HCT116 (cell line): ENCODE results near the gene EHD1. TPM values are rescaled to one million over a fixed set of nuclear protein-coding genes. Genes with fewer than 3 reads are reported as not detected.
A peak's percentile ranks its signal among the peaks of the same experiment; 100 is the strongest.

ENCODE experiments used
- ATAC-seq: fragments of 200-7000 bp; cut with Tn5 transposase; 2 replicates; pipeline ENCODE4 v1.9.1; 2020; ENCODE audit warnings: mild to moderate bottlenecking, moderate library complexity
- BruUV-seq: library from RNA; stranded (reverse); fragments of 400-500 nt; replicated peaks from 2 replicates; lab custom pipeline; 2021; lab: Mats Ljungman, UMichigan
- CTCF ChIA-PET: fragments of 300-600 bp; sonication (Branson Sonifier 250); formaldehyde crosslinking; loops from one replicate; lab custom pipeline; 2021; ENCODE audit warnings: antibody characterized with exemption; lab: Charles Lee
- POLR2A ChIA-PET: fragments of 300-600, 350-600 bp; sonication (Branson Sonifier 250); formaldehyde crosslinking; loops from one replicate; lab custom pipeline; 2021; ENCODE audit warnings: antibody characterized with exemption; lab: Charles Lee
- RAD21 ChIA-PET, 2 experiments: fragments of 300-600 bp; sonication (Branson Sonifier 250); formaldehyde crosslinking; loops; one replicate each; lab custom pipeline; 2023; ENCODE audit warnings: low total read pairs in 2 of 2; ENCODE audit not compliant: uncharacterized antibody in 2 of 2, unreplicated experiment in 2 of 2, low non-redundant PET in 1 of 2; lab: Charles Lee
- DNase-seq: peaks from one replicate; pipeline ENCODE4 v3.0.0-alpha.2; 2010; ENCODE audit warnings: low read depth, low spot score
- H2AFZ ChIP-seq: fragments of 200-600 bp; shearing (Covaris generic), sonication (generic); 2 replicates; pipeline ENCODE4 v1.6.1; 2017; ENCODE audit warnings: low read depth, mixed run types, mixed read lengths, antibody characterized with exemption, low read length; ENCODE audit not compliant: poor library complexity, severe bottlenecking
- H3K27ac ChIP-seq: 2 replicates; pipeline ENCODE4 v1.5.1; 2012; ENCODE audit warnings: low read depth, low read length
- H3K27me3 ChIP-seq: fragments of 200-600 bp; sonication (generic); 2 replicates; pipeline ENCODE4 v1.6.1; 2016; ENCODE audit warnings: mixed run types, low read length, mixed read lengths; ENCODE audit not compliant: insufficient read depth
- H3K36me3 ChIP-seq, 2 experiments: fragments of 200-500 bp in 1 of 2; fragments of 200-600 bp in 1 of 2; sonication (Bioruptor generic) in 1 of 2; sonication (generic) in 1 of 2; 2 replicates each; pipeline versions ENCODE4 v1.5.1 to v1.6.1; 2014 to 2016; ENCODE audit warnings: low read length in 2 of 2, inconsistent platforms in 1 of 2, mixed read lengths in 1 of 2, mixed run types in 1 of 2; ENCODE audit not compliant: insufficient read depth in 2 of 2, control insufficient read depth in 1 of 2
- H3K4me1 ChIP-seq, 2 experiments: fragments of 200-600 bp in 1 of 2; sonication (generic) in 1 of 2; 2 replicates each; pipeline versions ENCODE4 v1.5.1 to v1.6.1; 2012 to 2017; ENCODE audit warnings: low read length in 2 of 2, inconsistent platforms in 1 of 2, mild to moderate bottlenecking in 1 of 2, mixed read lengths in 1 of 2, mixed run types in 1 of 2, moderate library complexity in 1 of 2; ENCODE audit not compliant: insufficient read depth in 2 of 2, control insufficient read depth in 1 of 2
- H3K4me2 ChIP-seq: fragments of 200-600 bp; sonication (generic); 2 replicates; pipeline ENCODE4 v1.6.1; 2017; ENCODE audit warnings: mixed run types, low read length, mixed read lengths
- H3K4me3 ChIP-seq, 2 experiments: fragments of 200-600 bp in 1 of 2; sonication (generic) in 1 of 2; replicated peaks in 1 of 2; 2 replicates each; pipeline ENCODE4 v1.5.1; 2011 to 2016; ENCODE audit warnings: low read length in 2 of 2, control low read depth in 1 of 2, low read depth in 1 of 2, mild to moderate bottlenecking in 1 of 2, mixed read lengths in 1 of 2, mixed run types in 1 of 2
- H3K79me2 ChIP-seq: fragments of 200-600 bp; sonication (generic); 2 replicates; pipeline ENCODE4 v1.6.1; 2017; ENCODE audit warnings: mild to moderate bottlenecking, mixed run types, low read length, moderate library complexity, mixed read lengths; ENCODE audit not compliant: insufficient read depth
- H3K9ac ChIP-seq: fragments of 200-600 bp; sonication (generic); 2 replicates; pipeline ENCODE4 v1.6.1; 2016; ENCODE audit warnings: low read length, mixed read lengths
- H3K9me2 ChIP-seq: fragments of 200-600 bp; sonication (generic), shearing (Covaris generic); 2 replicates; pipeline ENCODE4 v1.6.1; 2017; ENCODE audit warnings: mixed run types, mild to moderate bottlenecking, moderate library complexity; ENCODE audit not compliant: insufficient read depth
- H3K9me3 ChIP-seq, 2 experiments: fragments of 200-500 bp in 1 of 2; fragments of 200-600 bp in 1 of 2; sonication (Bioruptor generic) in 1 of 2; sonication (generic) in 1 of 2; 2 replicates each; pipeline ENCODE4 v1.6.1; 2014 to 2017; ENCODE audit warnings: low read length in 2 of 2, mixed read lengths in 2 of 2, inconsistent platforms in 1 of 2, low read depth in 1 of 2, mild to moderate bottlenecking in 1 of 2, mixed run types in 1 of 2, moderate library complexity in 1 of 2; ENCODE audit not compliant: control insufficient read depth in 1 of 2, insufficient read depth in 1 of 2
- H4K20me1 ChIP-seq: fragments of 200-600 bp; sonication (generic), shearing (Covaris generic); 2 replicates; pipeline ENCODE4 v1.6.1; 2017; ENCODE audit warnings: mixed run types, mild to moderate bottlenecking, moderate library complexity; ENCODE audit not compliant: insufficient read depth
- CBX3 ChIP-seq: IDR thresholded peaks from 2 replicates; pipeline ENCODE4 v1.6.1; 2012; ENCODE audit warnings: low read depth
- CEBPB ChIP-seq: IDR thresholded peaks from 2 replicates; pipeline ENCODE4 v1.6.1; 2012; ENCODE audit warnings: low read depth
- CTCF ChIP-seq, 3 experiments: fragments of 200-600 bp in 1 of 3; sonication (generic) in 1 of 3; IDR thresholded peaks in 2 of 3; conservative IDR thresholded peaks in 1 of 3; 2 replicates each; pipeline ENCODE4 v1.5.1; 2012 to 2017; ENCODE audit warnings: low read depth in 2 of 3, low read length in 2 of 3, antibody characterized with exemption in 1 of 3, borderline replicate concordance in 1 of 3, control low read depth in 1 of 3, mild to moderate bottlenecking in 1 of 3, mixed read lengths in 1 of 3, mixed run types in 1 of 3, moderate library complexity in 1 of 3; ENCODE audit not compliant: insufficient read depth in 1 of 3
- EGR1 ChIP-seq: IDR thresholded peaks from 2 replicates; pipeline ENCODE4 v1.6.1; 2012; ENCODE audit warnings: low read depth
- ELF1 ChIP-seq: IDR thresholded peaks from 2 replicates; pipeline ENCODE4 v1.6.1; 2012; ENCODE audit warnings: low read depth, borderline replicate concordance
- EZH2 ChIP-seq: fragments of 200-600 bp; sonication (generic); IDR thresholded peaks from 2 replicates; pipeline ENCODE4 v1.6.1; 2017; ENCODE audit warnings: antibody characterized with exemption, mixed run types
- EZH2phosphoT487 ChIP-seq: fragments of 200-600 bp; IDR thresholded peaks from 2 replicates; pipeline ENCODE4 v1.6.1; 2018; ENCODE audit warnings: antibody characterized with exemption, borderline replicate concordance
- FOSL1 ChIP-seq: IDR thresholded peaks from 2 replicates; pipeline ENCODE4 v1.6.1; 2012; ENCODE audit warnings: low read depth
- JUND ChIP-seq: IDR thresholded peaks from 2 replicates; pipeline ENCODE4 v1.6.1; 2012
- POLR2A ChIP-seq: IDR thresholded peaks from 2 replicates; pipeline ENCODE4 v1.7.0; 2011; ENCODE audit warnings: borderline replicate concordance; ENCODE audit not compliant: insufficient read depth, insufficient read length; ENCODE audit errors: extremely low read depth
- SIN3A ChIP-seq: IDR thresholded peaks from 2 replicates; pipeline ENCODE4 v1.6.1; 2012; ENCODE audit warnings: low read depth
- SRF ChIP-seq: IDR thresholded peaks from 2 replicates; pipeline ENCODE4 v1.6.1; 2012; ENCODE audit warnings: low read depth
- TCF7L2 ChIP-seq: IDR thresholded peaks from 2 replicates; pipeline ENCODE4 v1.7.0; 2011; ENCODE audit warnings: borderline replicate concordance, inconsistent platforms; ENCODE audit not compliant: insufficient read depth, insufficient read length; ENCODE audit errors: extremely low read depth
- ZNF274 ChIP-seq: fragments of 200-500 bp; sonication (Bioruptor generic); IDR thresholded peaks from 2 replicates; pipeline ENCODE4 v1.6.1; 2014; ENCODE audit warnings: mild to moderate bottlenecking, low read depth, low read length, inconsistent platforms
- intact Hi-C: fragments of 100-400 bp; cut with micrococcal nuclease; formaldehyde crosslinking; loops from 2 replicates; pipeline ENCODE4 v1.10.0; 2022
- total RNA-seq: library from RNA; stranded (reverse); gene quantifications from one replicate; pipeline ENCODE4 v1.2.1, GENCODE V29; 2021; ENCODE audit not compliant: unreplicated experiment
- TF ChIP-seq, protein P1 (sequence below): IDR thresholded peaks from 2 replicates; pipeline ENCODE4 v1.6.1; 2011; ENCODE audit warnings: mild to moderate bottlenecking, low read length, moderate library complexity; ENCODE audit not compliant: insufficient replicate concordance; ENCODE audit errors: extremely low read depth
- TF ChIP-seq, protein P2 (sequence below): IDR thresholded peaks from 2 replicates; pipeline ENCODE4 v1.6.1; 2012; ENCODE audit warnings: low read depth
- TF ChIP-seq, protein P3 (sequence below): IDR thresholded peaks from 2 replicates; pipeline ENCODE4 v1.6.1; 2012

EHD1 gene
- total RNA-seq, 1 experiment from 2014 or later = 48.1 TPM

- ChIA-PET POLR2A (interaction anchor here (0.8 to 2.9 kb wide), 5 partner anchors 9 to 14 kb away, joined by 3 to 12 read pairs (median 6); partner anchors contain the start of gene EHD1), RAD21 (no interaction called here), CTCF (no interaction called here)
- H3K4me1 ChIP-seq = peaks cover 7 to 74% of the 10 kb centered on the region in 2 experiments
- H3K4me3 ChIP-seq = no peak overlapping the region
- no peaks in the 10 kb centered on the region for H3K27me3 ChIP-seq
- intact Hi-C loops = no loop called here
- H3K36me3 ChIP-seq = peaks cover 6 to 16% of the 10 kb centered on the region in 2 experiments; a peak in 2 of 4 replicates
- no peak overlapping the region for H2AFZ ChIP-seq
- no peak overlapping the region for H3K4me2 ChIP-seq
- H4K20me1 ChIP-seq = no peaks in the 10 kb centered on the region
- no TSS peak for BruUV-seq
- no peaks in the 10 kb centered on the region for H3K9me2 ChIP-seq
- H3K9ac ChIP-seq = no peak overlapping the region
- H3K9me3 ChIP-seq = no peaks in the 10 kb centered on the region
- ATAC-seq (no peak), DNase-seq (no peak)
- H3K79me2 ChIP-seq = peaks cover 84% of the 10 kb centered on the region
- peak overlapping the region; percentile 20; the same call in 1 of the 2 replicates for H3K27ac ChIP-seq
- TF ChIP-seq SRF = no peak
- no peak for TF ChIP-seq ELF1
- no peak for TF ChIP-seq CBX3
- no peak for TF ChIP-seq EZH2
- no peak for TF ChIP-seq FOSL1
- no peak for TF ChIP-seq POLR2A
- TF ChIP-seq EZH2phosphoT487 = no peak
- TF ChIP-seq, protein P1, sequence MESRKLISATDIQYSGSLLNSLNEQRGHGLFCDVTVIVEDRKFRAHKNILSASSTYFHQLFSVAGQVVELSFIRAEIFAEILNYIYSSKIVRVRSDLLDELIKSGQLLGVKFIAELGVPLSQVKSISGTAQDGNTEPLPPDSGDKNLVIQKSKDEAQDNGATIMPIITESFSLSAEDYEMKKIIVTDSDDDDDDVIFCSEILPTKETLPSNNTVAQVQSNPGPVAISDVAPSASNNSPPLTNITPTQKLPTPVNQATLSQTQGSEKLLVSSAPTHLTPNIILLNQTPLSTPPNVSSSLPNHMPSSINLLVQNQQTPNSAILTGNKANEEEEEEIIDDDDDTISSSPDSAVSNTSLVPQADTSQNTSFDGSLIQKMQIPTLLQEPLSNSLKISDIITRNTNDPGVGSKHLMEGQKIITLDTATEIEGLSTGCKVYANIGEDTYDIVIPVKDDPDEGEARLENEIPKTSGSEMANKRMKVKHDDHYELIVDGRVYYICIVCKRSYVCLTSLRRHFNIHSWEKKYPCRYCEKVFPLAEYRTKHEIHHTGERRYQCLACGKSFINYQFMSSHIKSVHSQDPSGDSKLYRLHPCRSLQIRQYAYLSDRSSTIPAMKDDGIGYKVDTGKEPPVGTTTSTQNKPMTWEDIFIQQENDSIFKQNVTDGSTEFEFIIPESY = no peak
- no peak for TF ChIP-seq EGR1
- TF ChIP-seq, protein P2, sequence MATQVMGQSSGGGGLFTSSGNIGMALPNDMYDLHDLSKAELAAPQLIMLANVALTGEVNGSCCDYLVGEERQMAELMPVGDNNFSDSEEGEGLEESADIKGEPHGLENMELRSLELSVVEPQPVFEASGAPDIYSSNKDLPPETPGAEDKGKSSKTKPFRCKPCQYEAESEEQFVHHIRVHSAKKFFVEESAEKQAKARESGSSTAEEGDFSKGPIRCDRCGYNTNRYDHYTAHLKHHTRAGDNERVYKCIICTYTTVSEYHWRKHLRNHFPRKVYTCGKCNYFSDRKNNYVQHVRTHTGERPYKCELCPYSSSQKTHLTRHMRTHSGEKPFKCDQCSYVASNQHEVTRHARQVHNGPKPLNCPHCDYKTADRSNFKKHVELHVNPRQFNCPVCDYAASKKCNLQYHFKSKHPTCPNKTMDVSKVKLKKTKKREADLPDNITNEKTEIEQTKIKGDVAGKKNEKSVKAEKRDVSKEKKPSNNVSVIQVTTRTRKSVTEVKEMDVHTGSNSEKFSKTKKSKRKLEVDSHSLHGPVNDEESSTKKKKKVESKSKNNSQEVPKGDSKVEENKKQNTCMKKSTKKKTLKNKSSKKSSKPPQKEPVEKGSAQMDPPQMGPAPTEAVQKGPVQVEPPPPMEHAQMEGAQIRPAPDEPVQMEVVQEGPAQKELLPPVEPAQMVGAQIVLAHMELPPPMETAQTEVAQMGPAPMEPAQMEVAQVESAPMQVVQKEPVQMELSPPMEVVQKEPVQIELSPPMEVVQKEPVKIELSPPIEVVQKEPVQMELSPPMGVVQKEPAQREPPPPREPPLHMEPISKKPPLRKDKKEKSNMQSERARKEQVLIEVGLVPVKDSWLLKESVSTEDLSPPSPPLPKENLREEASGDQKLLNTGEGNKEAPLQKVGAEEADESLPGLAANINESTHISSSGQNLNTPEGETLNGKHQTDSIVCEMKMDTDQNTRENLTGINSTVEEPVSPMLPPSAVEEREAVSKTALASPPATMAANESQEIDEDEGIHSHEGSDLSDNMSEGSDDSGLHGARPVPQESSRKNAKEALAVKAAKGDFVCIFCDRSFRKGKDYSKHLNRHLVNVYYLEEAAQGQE = no peak
- no peak for TF ChIP-seq JUND
- no peak for TF ChIP-seq TCF7L2
- no peak for TF ChIP-seq ZNF274
- TF ChIP-seq CEBPB = no peak
- no peak for TF ChIP-seq SIN3A
- no peak for TF ChIP-seq CTCF (IDR thresholded peaks at IDR 0.05 in 2 of 3, conservative IDR thresholded peaks at IDR 0.05 in 1 of 3; ENCODE audit: borderline replicate concordance in 1 of 3, insufficient read depth in 1 of 3, low read depth in 2 of 3, low read length in 2 of 3)
- TF ChIP-seq, protein P3, sequence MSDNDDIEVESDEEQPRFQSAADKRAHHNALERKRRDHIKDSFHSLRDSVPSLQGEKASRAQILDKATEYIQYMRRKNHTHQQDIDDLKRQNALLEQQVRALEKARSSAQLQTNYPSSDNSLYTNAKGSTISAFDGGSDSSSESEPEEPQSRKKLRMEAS = no peak
Observed at GRCh38 chr11:64863391-64864060, 14.9 kb downstream of the EHD1 start.
